Uterus (tissue), 4 donors: ENCODE measurements around the gene HTT. TPM values are rescaled to one million over a fixed set of nuclear protein-coding genes. Genes with fewer than 3 reads are reported as not detected.

Source experiments
- DNase-seq, 2 donors: peaks; one replicate each; pipeline ENCODE4 v3.0.0-alpha.2; 2019 to 2020
- H3K27ac ChIP-seq, 2 donors: fragments of 200-600 bp; sonication (generic); 1 replicate in 1 of 2; 2 replicates in 1 of 2; pipeline ENCODE4 v1.5.1; 2016 to 2018
- H3K27me3 ChIP-seq, 2 donors: fragments of 200-600 bp; sonication (generic); one replicate each; pipeline ENCODE4 v1.5.1; 2018 to 2019; ENCODE audit warnings: control low read depth in 1 of 2
- H3K36me3 ChIP-seq, 2 donors: fragments of 200-600 bp; sonication (generic); one replicate each; pipeline ENCODE4 v1.5.1; 2019; ENCODE audit warnings: control low read depth in 1 of 2
- H3K4me1 ChIP-seq, 2 donors: fragments of 200-600 bp; sonication (generic); one replicate each; pipeline ENCODE4 v1.5.1; 2018 to 2019; ENCODE audit warnings: control low read depth in 1 of 2
- H3K4me3 ChIP-seq, 2 donors: fragments of 200-600 bp; sonication (generic); 1 replicate in 1 of 2; 2 replicates in 1 of 2; pipeline ENCODE4 v1.5.1; 2018 to 2019; ENCODE audit warnings: mild to moderate bottlenecking in 1 of 2
- H3K9me3 ChIP-seq, 2 donors: fragments of 200-600 bp; sonication (generic); one replicate each; pipeline ENCODE4 v1.5.1; 2019; ENCODE audit warnings: control low read depth in 1 of 2
- POLR2A ChIP-seq, 2 donors: fragments of 450-650 bp; IDR thresholded peaks; one replicate each; pipeline ENCODE4 v1.6.1; 2016; ENCODE audit warnings: antibody characterized with exemption in 2 of 2, mild to moderate bottlenecking in 1 of 2, moderate library complexity in 1 of 2
- intact Hi-C: fragments of 100-400 bp; cut with DNase I; formaldehyde crosslinking; loops from one replicate; pipeline ENCODE4 v1.15.1; 2023; ENCODE audit warnings: low total_unique reads
- total RNA-seq, 4 donors: library from RNA; depleted of rRNA in 3 of 4; stranded (reverse); fragments of >200 nt in 3 of 4; gene quantifications; one replicate each; pipeline versions ENCODE4 v1.1.0 to v1.2.4, GENCODE V29; 2014 to 2023
- TF ChIP-seq, protein P1 (sequence below), 4 experiments: fragments of 200-600 bp in 2 of 4; fragments of 450-650 bp in 2 of 4; sonication (generic) in 2 of 4; IDR thresholded peaks; one replicate each; pipeline ENCODE4 v1.5.1; 2016 to 2019; ENCODE audit warnings: antibody characterized with exemption in 4 of 4, mild to moderate bottlenecking in 2 of 4, moderate library complexity in 1 of 4
- donor health status: DM: yes; HTN: yes; CAD: no.

The HTT gene
- total RNA-seq, 4 donors from 2014 or later: 10.9 to 81.4 (median 49.8) TPM

DNA sequence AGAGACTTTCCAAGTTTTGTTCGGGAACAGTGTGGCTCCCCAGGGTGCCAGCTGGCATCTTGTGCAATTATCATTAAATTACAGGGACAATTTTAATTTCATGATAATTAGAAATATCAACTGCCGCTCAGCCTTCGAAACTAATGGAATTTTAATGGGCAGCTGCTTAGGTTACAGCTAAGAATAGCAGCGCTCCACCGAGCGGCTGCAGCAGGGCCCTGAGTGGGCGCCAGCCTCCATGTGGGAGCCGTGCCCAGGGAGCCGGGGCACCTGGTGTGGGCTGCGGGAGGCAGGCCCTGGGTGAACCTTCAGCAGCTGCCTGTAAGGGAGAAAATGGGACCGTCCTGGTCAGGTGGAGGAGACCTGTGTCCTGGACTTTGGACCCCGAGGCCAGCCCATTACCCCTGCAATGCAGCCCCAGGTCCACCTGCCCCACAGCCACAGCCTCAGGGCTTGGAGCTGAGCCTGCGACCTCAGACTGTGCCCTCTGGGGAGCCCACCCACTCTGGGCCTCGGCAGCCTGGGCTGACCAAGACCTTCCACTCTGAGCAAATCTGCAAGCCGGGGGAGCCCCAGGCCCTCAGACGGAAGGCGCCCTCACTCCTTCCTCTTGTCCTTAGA lies 195.6 kb downstream of the HTT start:
- no peaks in the 10 kb centered on the region for H3K9me3 ChIP-seq
- no peak overlapping the region for H3K4me3 ChIP-seq
- intact Hi-C loops: no loop called here
- H3K36me3 ChIP-seq: no peaks in the 10 kb centered on the region
- no peaks in the 10 kb centered on the region for H3K27me3 ChIP-seq
- no peak for DNase-seq
- no peak overlapping the region for H3K27ac ChIP-seq
- TF ChIP-seq, protein P1, sequence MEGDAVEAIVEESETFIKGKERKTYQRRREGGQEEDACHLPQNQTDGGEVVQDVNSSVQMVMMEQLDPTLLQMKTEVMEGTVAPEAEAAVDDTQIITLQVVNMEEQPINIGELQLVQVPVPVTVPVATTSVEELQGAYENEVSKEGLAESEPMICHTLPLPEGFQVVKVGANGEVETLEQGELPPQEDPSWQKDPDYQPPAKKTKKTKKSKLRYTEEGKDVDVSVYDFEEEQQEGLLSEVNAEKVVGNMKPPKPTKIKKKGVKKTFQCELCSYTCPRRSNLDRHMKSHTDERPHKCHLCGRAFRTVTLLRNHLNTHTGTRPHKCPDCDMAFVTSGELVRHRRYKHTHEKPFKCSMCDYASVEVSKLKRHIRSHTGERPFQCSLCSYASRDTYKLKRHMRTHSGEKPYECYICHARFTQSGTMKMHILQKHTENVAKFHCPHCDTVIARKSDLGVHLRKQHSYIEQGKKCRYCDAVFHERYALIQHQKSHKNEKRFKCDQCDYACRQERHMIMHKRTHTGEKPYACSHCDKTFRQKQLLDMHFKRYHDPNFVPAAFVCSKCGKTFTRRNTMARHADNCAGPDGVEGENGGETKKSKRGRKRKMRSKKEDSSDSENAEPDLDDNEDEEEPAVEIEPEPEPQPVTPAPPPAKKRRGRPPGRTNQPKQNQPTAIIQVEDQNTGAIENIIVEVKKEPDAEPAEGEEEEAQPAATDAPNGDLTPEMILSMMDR (IDR thresholded peaks at IDR 0.05): no peak
- no peaks in the 10 kb centered on the region for H3K4me1 ChIP-seq

DNA sequence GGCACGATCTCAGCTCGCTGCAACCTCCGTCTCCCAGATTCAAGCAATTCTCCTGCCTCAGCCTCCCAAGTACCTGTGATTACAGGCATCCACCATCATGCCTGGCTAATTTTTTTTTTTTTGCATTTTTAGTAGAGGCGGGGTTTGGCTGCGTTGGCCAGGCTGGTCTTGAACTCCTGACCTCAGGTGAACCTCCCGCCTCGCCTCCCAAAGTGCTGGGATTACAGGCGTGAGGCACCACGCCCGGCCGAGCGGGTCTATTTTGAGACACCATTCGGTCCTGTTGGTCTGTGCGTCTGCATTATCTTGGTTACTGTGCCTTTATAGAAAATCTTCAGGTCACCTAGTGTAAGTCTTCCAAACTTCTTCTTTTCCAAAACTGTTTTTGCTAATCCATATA lies 196.7 kb downstream of the HTT start:
- no peak for TF ChIP-seq POLR2A (IDR thresholded peaks at IDR 0.05)
- TF ChIP-seq, protein P1 (IDR thresholded peaks at IDR 0.05): no peak
- H3K4me3 ChIP-seq: no peak overlapping the region
- no peaks in the 10 kb centered on the region for H3K27me3 ChIP-seq
- DNase-seq: no peak
- intact Hi-C loops: no loop called here
- H3K9me3 ChIP-seq: no peaks in the 10 kb centered on the region
- H3K36me3 ChIP-seq: no peaks in the 10 kb centered on the region
- no peak overlapping the region for H3K27ac ChIP-seq
- no peaks in the 10 kb centered on the region for H3K4me1 ChIP-seq

DNA sequence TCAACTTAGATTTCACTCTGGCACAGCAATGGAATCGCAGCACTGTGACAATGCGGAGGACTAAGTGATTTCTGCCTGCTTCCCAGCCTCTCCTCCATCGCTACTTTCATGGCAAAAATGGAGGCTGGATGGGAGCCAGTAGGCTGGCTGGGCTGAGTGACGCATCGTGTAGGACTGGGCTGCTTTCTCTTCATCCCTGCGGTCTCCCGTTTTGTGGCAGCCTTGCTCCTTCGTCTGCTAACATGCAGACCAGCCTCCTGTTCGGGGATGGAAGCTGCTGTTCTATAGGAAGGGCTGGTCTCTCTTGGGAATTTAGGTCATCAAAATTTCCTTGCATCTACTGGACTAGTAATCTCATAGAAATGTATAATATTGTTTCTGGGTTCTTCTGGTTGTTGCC lies 202.5 kb downstream of the HTT start:
- intact Hi-C loops: no loop called here
- no peaks in the 10 kb centered on the region for H3K4me1 ChIP-seq
- H3K4me3 ChIP-seq: no peak overlapping the region
- DNase-seq: no peak
- H3K36me3 ChIP-seq: no peaks in the 10 kb centered on the region
- H3K27me3 ChIP-seq: no peaks in the 10 kb centered on the region
- H3K9me3 ChIP-seq: no peaks in the 10 kb centered on the region
- TF ChIP-seq POLR2A (IDR thresholded peaks at IDR 0.05): no peak
- TF ChIP-seq, protein P1 (IDR thresholded peaks at IDR 0.05): no peak
- no peak overlapping the region for H3K27ac ChIP-seq

DNA sequence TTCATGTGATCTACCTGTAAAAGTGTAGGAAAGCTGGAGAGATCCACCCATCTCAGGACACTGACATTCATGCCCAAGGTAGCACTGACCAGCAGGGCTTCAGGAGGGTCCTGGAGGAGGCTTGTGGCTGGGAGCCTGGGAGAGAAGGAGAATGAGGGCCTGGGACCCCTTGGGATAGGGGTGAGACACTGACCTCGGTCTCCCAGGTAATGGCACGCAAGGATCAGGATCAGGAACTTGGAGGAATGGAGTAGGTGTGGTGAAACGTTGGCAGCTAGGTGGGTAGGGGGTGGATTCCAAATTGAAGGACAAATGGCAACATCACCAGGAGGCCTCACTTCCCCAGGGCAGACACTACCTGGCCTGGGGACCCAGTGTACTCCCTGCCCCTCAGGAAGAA lies 206.0 kb downstream of the HTT start:
- intact Hi-C loops: no loop called here
- TF ChIP-seq, protein P1 (IDR thresholded peaks at IDR 0.05): no peak
- no peak for TF ChIP-seq POLR2A (IDR thresholded peaks at IDR 0.05)

DNA sequence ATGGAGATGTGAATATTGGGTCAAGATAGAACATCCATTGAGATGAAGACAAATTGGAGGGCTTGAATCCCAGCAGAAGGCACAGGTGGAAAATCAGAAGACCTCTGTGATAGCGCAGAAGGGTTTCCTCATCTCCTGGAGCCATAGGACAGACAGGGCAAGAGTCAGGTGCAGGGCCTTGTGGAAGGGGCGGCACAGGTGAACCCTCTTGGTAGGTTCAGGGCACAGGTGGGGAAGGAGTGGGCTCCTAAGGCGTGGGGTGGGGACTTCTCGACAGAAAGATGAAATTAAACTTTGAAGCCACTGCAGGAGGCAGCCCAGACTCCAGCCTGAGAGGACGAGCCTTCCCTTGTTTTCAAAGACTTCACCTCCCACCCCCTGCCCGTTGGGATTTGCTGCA lies 209.0 kb downstream of the HTT start:
- intact Hi-C loops: no loop called here
- Histone ChIP-seq H3K4me3 (no peak overlapping the region), H3K27ac (no peak overlapping the region), H3K36me3 (no peaks in the 10 kb centered on the region), H3K9me3 (no peaks in the 10 kb centered on the region), H3K27me3 (no peaks in the 10 kb centered on the region), H3K4me1 (no peaks in the 10 kb centered on the region)
- TF ChIP-seq, protein P1 (IDR thresholded peaks at IDR 0.05): no peak
- TF ChIP-seq POLR2A (IDR thresholded peaks at IDR 0.05): no peak
- DNase-seq: no peak

More for the DNA sequence above, 206.0 kb downstream of the HTT start:
- Histone ChIP-seq H3K27me3 (no peaks in the 10 kb centered on the region), H3K27ac (no peak overlapping the region), H3K9me3 (no peaks in the 10 kb centered on the region), H3K36me3 (no peaks in the 10 kb centered on the region), H3K4me3 (no peak overlapping the region), H3K4me1 (no peaks in the 10 kb centered on the region)
- no peak for DNase-seq
